NOMO-1 treated with DMSO at 0.1 percent for 48 hours (cell line): Measurements from ENCODE around the gene FGFR3.

Experiments used
- DNase-seq: peaks from one replicate; lab custom pipeline; 2025; ENCODE audit not compliant: unreplicated experiment; lab: John Stamatoyannopoulos, UW

FGFR3 gene

DNA sequence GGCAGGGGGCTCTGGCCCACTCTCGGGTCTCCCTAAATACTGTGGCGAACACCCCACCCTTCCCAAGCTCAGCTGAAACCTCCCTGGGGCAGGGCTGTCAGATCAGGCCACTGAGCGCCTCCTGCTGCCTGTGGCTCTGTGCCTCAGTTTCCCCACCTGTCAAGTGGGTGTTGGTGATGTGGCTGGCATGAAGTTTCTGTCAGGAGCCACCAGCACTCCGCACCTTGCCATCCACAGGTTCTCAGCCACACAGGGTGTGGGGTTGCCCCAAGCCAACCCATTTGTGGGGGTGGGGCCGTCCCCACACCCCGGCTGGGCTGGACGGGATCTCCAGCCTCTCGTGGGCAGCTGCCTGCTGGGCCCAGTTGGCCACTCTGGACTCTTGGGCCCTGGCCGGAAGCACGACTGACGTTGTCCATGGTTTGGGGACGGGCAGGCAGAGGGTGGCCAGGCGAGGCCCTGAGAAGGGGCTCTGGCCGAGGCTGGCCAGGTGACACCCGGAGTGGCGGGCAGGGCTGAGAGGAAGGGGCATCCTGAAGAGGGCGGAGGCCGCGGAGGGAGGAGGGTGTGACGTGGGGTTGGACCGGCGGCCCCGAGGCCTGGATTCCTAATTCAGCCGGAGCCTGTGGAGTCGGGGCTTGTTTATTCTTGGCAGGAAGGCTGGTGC lies 5.5 kb upstream of the FGFR3 start:
- no peak for DNase-seq

- no peak for DNase-seq
Observed at GRCh38 chr4:1788254-1788973, 4.7 kb upstream of the FGFR3 start.

DNA sequence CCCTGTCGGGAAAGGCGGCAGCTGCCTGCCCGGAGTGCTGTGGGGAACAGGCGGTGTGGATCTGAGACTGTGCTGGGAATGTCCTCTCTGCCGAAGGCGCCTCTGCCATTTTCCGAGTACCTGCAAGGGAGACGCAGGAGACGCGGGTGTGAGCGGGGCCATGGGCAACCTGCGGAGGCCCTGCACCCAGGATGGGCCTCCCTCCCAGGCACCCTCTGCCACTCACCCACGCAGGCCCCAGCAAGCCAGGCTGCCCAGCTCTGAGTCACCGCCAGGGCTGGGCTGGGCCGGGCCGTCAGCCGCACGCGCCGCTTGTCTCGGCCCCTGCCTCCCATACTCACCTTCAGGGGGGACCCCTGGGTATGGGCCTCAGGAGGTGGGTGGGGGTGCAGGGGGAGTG lies 3.5 kb upstream of the FGFR3 start:
- no peak for DNase-seq

DNA sequence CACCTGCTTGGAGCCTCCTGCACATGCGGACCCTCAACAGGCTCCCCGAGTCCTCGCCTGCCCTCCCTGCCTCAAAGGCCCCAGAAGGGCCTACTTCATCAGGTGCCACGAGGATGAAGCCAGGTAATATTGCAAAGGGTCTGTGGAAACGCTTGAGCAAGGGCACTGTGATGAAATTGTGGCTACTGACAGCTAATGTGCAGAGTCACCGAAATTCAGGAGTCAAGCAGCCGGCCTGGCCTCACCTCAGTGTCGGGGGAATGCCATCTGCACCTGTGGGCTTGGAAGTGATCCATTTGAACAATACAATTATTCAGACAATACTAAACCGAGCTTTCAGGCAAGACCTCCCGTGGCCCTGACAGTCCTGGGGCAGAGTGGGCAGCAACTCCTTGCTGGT lies 3.1 kb upstream of the FGFR3 start:
- no peak for DNase-seq

DNA sequence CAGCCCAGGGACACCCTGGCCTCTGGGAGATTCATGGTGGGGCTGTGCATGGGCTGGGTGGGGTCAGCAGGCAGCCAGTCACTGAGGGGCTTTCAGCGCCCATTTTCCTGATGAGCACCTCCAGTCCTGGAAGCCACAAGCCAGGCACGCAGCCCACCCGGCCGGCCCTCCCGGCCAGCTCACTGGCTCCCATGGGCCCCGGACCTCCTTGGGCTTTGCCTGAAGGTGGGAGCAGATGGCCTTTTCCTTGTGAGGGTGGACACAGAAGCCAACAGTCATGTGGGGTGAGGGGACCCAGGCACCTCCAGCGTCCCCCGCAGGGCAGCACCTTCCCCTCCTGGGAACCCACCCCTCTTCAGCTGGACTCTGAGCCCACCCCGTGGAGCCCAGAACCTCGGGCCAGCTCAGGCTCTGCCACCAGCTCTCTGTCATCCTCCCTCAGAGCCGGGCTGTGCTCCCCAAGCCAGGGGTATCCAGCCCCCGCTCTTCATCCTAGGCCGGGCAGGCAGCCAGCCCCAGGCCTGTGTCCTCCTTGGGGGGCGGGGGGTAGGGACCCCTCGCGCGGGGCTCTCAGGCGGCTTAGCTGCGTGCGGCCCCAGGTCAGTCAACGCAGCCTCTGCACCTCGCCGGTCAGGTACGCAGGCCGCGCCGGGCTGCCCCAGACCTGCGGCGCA lies 798 bp upstream of the FGFR3 start:
- DNase-seq = no peak

DNA sequence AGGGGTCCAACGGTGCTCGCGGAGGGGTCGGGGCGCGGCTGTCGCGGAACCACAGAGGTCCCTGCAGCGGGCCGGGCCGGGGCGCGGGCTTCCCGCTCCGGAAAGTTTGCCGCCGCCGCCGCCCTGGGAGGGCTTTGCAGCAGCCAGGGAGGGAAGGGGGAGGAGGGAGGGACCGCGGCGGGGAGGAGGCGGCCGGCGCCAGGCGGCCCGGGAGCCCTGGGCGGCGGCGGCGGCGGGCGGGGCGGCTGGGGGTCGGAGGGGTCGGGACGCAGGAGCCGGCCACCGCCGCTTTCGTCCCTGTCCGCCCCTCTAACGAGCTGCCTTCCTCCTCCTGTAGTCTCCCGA lies 375 bp downstream of the FGFR3 start:
- DNase-seq = peak; percentile 14

GRCh38 chr4:1793940-1794808 lies 1.1 kb downstream of the FGFR3 start:
- DNase-seq = peak; percentile 6

DNA sequence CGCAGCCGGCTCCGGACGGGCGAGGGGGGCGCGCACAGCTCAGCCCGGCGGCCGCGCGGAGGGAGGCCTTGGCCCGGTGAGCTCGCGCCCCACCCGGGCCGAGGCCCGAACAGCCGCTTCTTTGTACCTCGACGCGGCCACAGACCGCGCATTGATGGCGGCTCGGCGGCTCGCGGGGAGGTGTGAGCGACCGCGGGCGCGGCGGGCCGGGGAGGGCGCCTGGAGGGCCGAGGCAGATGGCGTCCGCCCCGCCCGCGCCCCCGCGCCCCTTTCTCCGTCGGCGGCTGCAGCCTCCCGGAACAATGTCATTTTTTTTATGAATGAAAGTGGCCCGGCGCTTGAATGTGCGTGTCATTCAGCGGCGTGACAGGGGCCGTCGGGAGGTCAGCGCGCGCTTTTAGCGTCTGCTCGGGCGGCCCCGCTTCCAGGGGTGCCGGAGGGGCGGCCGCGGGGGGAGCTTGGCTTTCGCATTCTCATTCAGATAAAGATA lies 1.8 kb downstream of the FGFR3 start:
- no peak for DNase-seq

- no peak for DNase-seq
Observed at GRCh38 chr4:1795299-1796195, 2.5 kb downstream of the FGFR3 start.

- DNase-seq = no peak
Observed at GRCh38 chr4:1796486-1797204, 3.6 kb downstream of the FGFR3 start.

- no peak for DNase-seq
Observed at GRCh38 chr4:1797298-1797860, 4.3 kb downstream of the FGFR3 start.

DNA sequence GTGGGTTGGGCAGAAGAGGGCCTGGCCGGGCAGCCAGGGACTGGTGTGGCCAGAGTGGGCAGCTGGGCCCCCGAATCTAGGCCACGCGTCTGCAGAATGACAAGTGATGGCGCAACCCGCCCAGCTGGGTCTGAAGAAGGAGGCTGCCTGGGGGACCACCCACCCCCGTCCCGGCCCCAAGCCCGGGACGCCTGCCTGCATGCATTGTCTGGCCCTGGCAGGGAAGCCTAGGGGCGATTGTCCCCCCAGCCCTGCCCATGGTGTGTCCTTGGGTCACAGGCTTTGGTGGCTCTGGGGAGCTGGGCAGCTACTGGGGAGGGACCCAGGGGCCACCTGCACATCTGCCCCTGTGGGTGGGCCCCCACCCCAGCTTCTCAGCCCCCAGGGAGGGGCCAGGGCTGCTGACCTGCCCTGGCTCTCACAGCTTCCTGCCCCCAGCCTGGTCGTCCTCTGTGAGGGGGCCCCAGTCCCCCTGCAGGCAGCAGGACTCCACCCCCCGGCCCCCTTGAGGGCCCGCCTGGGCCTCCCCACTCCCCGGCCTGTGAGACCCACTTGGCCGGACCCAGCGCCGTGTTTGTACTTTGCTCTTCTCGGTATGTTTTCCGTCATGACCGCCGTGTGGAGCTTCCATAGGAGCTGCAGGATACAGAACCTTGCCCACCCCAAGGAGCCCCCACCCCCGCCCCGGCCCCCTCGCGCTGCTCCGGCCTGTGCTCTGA lies 4.9 kb downstream of the FGFR3 start:
- DNase-seq = no peak

GRCh38 chr4:1798580-1799386 lies 5.7 kb downstream of the FGFR3 start:
- DNase-seq = no peak

GRCh38 chr4:1799387-1800375 lies 6.6 kb downstream of the FGFR3 start:
- no peak for DNase-seq

GRCh38 chr4:1800805-1801204 lies 7.7 kb downstream of the FGFR3 start:
- DNase-seq = no peak

GRCh38 chr4:1801286-1801958 lies 8.3 kb downstream of the FGFR3 start:
- no peak for DNase-seq
